ENCODE data around the gene STARD7. TPM values are rescaled to one million over a fixed set of nuclear protein-coding genes. Genes with fewer than 3 reads are reported as not detected.
A peak's percentile ranks its signal among the peaks of the same experiment; 100 is the strongest.
"Not testable (repeated sequence)": the region's sequence is repeated elsewhere in the genome, so short reads cannot be mapped to it uniquely, and the experiment has no call there.

STARD7 gene
- total RNA-seq (2022) (84.1 and 105 TPM in 2 replicates), Bru-seq, nascent RNA (percentile 85 among the genes with signal in this experiment), BruChase-seq, experiment 1, labeled RNA remaining after a 6-hour chase (percentile 97 among the genes with signal in this experiment), BruChase-seq, experiment 2, labeled RNA remaining after a 2-hour chase (percentile 92 among the genes with signal in this experiment)
- long read RNA-seq, transcript STARD7-201 (8 exons, 3,368 nt): major isoform, 432 of 496 reads
- long read RNA-seq, partial matches to known transcripts: 7 of 496 reads
- long read RNA-seq, other reads (novel, unspliced or antisense): 56 of 496 reads

- peaks cover 19% of the 10 kb centered on the region for H3K36me3 Mint-ChIP-seq (ENCODE audit: insufficient read depth, unreplicated experiment)
- H3K9me3 Mint-ChIP-seq (ENCODE audit: unreplicated experiment): no peaks in the 10 kb centered on the region
- peak within 1 kb of the TSS; percentile 80 for H3K4me3 Mint-ChIP-seq (ENCODE audit: unreplicated experiment)
- POLR2A ChIA-PET: interaction anchor here (0.6 to 4.3 kb wide), 34 partner anchors 9 to 329 kb away, joined by 3 to 114 read pairs (median 4); partner anchors contain the start of genes ANKRD36C, ARID5A, CIAO1 and DUSP2
- no peak for TF ChIP-seq CTCF (IDR thresholded peaks at IDR 0.05; ENCODE audit: unreplicated experiment)
- peaks cover 35% of the 10 kb centered on the region for H3K4me1 Mint-ChIP-seq (ENCODE audit: insufficient read depth, unreplicated experiment)
- intact Hi-C loops (cut with micrococcal nuclease): loop anchor here (1.0 kb wide), 1 partner anchor 52 kb away; no protein-coding TSS in a partner anchor
- CTCF ChIA-PET: interaction anchor here (1.0 to 1.1 kb wide), 3 partner anchors 9 to 216 kb away, joined by 3 to 5 read pairs (median 4); no protein-coding TSS in a partner anchor
- no TSS peak for BruUV-seq (replicated peaks)
- H3K27me3 Mint-ChIP-seq (ENCODE audit: insufficient read depth, unreplicated experiment): no peaks in the 10 kb centered on the region
- peak within 1 kb of the TSS; percentile 59 for H3K27ac Mint-ChIP-seq (ENCODE audit: low read depth, unreplicated experiment)
- DNase-seq (ENCODE audit: unreplicated experiment): peak; percentile 98
Measured at GRCh38 chr2:96208143-96209010, at the start of gene STARD7. STARD7 (minus strand) TSS chr2:96208827; CDS start chr2:96208434, 393 bp downstream.

GRCh38 chr2:96257744-96258143 lies 49.1 kb upstream of the STARD7 start:
- H3K27me3 Mint-ChIP-seq (ENCODE audit: insufficient read depth, unreplicated experiment); DNase-seq (ENCODE audit: unreplicated experiment); H3K27ac Mint-ChIP-seq (ENCODE audit: low read depth, unreplicated experiment); BruUV-seq (replicated peaks); POLR2A ChIA-PET; intact Hi-C loops (cut with micrococcal nuclease); H3K4me3 Mint-ChIP-seq (ENCODE audit: unreplicated experiment); H3K9me3 Mint-ChIP-seq (ENCODE audit: unreplicated experiment): not testable (repeated sequence)
- Mint-ChIP-seq H3K36me3 (ENCODE audit: insufficient read depth, unreplicated experiment) (peaks cover 72% of the 10 kb centered on the region), H3K4me1 (ENCODE audit: insufficient read depth, unreplicated experiment) (peaks cover 23% of the 10 kb centered on the region)
- CTCF ChIA-PET: interaction anchor here (0.6 kb wide), 1 partner anchor 19 kb away, joined by 3 read pairs; no protein-coding TSS in a partner anchor

GRCh38 chr2:96256611-96257113 lies 48.0 kb upstream of the STARD7 start:
- intact Hi-C loops (cut with micrococcal nuclease): no loop called here
- H3K4me1 Mint-ChIP-seq (ENCODE audit: insufficient read depth, unreplicated experiment): peaks cover 20% of the 10 kb centered on the region

More at GRCh38 chr2:96256611-96257113, 48.0 kb upstream of the STARD7 start:
- Mint-ChIP-seq H3K27ac (ENCODE audit: low read depth, unreplicated experiment) (peak overlapping the region; percentile 16), H3K9me3 (ENCODE audit: unreplicated experiment) (no peaks in the 10 kb centered on the region), H3K36me3 (ENCODE audit: insufficient read depth, unreplicated experiment) (peaks cover 71% of the 10 kb centered on the region), H3K4me3 (ENCODE audit: unreplicated experiment) (no peak overlapping the region), H3K27me3 (ENCODE audit: insufficient read depth, unreplicated experiment) (no peaks in the 10 kb centered on the region)
- no TSS peak for BruUV-seq (replicated peaks)
- POLR2A ChIA-PET: interaction anchor here (1.3 kb wide), 1 partner anchor 10 kb away, joined by 5 read pairs; no protein-coding TSS in a partner anchor
- CTCF ChIA-PET: interaction anchor here (1.1 kb wide), 1 partner anchor 298 kb away, joined by 3 read pairs; no protein-coding TSS in a partner anchor
- no peak for TF ChIP-seq CTCF (IDR thresholded peaks at IDR 0.05; ENCODE audit: unreplicated experiment)
- DNase-seq (ENCODE audit: unreplicated experiment): no peak
